PC-3 (cell line): ENCODE results near the gene RAB31. TPM values are rescaled to one million over a fixed set of nuclear protein-coding genes. Genes with fewer than 3 reads are reported as not detected.

Experiments
- ATAC-seq: fragments of 200-7000 bp; cut with Tn5 transposase; 2 replicates; pipeline ENCODE4 v1.9.1; 2020; ENCODE audit warnings: mild to moderate bottlenecking, moderate library complexity
- BruUV-seq: library from RNA; stranded (reverse); fragments of 400-500 nt; replicated peaks from 2 replicates; lab custom pipeline; 2021; lab: Mats Ljungman, UMichigan
- CTCF ChIA-PET: fragments of 300-600 bp; sonication (Branson Sonifier 250); formaldehyde crosslinking; loops from one replicate; lab custom pipeline; 2022; ENCODE audit warnings: antibody characterized with exemption; lab: Charles Lee
- POLR2A ChIA-PET: fragments of 300-600 bp; sonication (Branson Sonifier 250); formaldehyde crosslinking; loops from one replicate; lab custom pipeline; 2022; ENCODE audit warnings: antibody characterized with exemption; ENCODE audit not compliant: unreplicated experiment; lab: Charles Lee
- DNase-seq: peaks from one replicate; pipeline ENCODE4 v3.0.0-alpha.2; 2015
- H2AFZ ChIP-seq: fragments of 300-600 bp; sonication (generic); 2 replicates; pipeline ENCODE4 v1.6.0; 2016; ENCODE audit warnings: antibody characterized with exemption, low read length
- H3F3A ChIP-seq: fragments of 300-600 bp; sonication (generic); one replicate; pipeline ENCODE4 v1.6.0; 2017; ENCODE audit warnings: antibody characterized with exemption, low read length, control low read depth, mild to moderate bottlenecking; ENCODE audit not compliant: unreplicated experiment
- H3K27ac ChIP-seq: fragments of 300-600 bp; sonication (generic); 2 replicates; pipeline ENCODE4 v1.5.1; 2016; ENCODE audit warnings: mild to moderate bottlenecking, low read length
- H3K27me3 ChIP-seq: fragments of 300-600 bp; sonication (generic); 2 replicates; pipeline ENCODE4 v1.6.1; 2016; ENCODE audit warnings: low read length, mixed read lengths
- H3K36me3 ChIP-seq: fragments of 300-600 bp; sonication (generic); 2 replicates; pipeline ENCODE4 v1.6.1; 2016; ENCODE audit warnings: low read depth, mixed run types, low read length, mixed read lengths
- H3K4me1 ChIP-seq: fragments of 300-600 bp; sonication (generic); 2 replicates; pipeline ENCODE4 v1.5.1; 2016; ENCODE audit warnings: low read length; ENCODE audit not compliant: insufficient read depth
- H3K4me2 ChIP-seq: fragments of 300-600 bp; sonication (generic); 2 replicates; pipeline ENCODE4 v1.6.0; 2016; ENCODE audit warnings: low read length
- H3K4me3 ChIP-seq: fragments of 300-600 bp; sonication (generic); 2 replicates; pipeline ENCODE4 v1.5.1; 2016; ENCODE audit warnings: mild to moderate bottlenecking, low read length, mixed read lengths
- H3K79me2 ChIP-seq: fragments of 300-600 bp; sonication (generic); 2 replicates; pipeline ENCODE4 v1.6.1; 2017; ENCODE audit warnings: low read length, mixed read lengths
- H3K9ac ChIP-seq: fragments of 300-600 bp; sonication (generic); 2 replicates; pipeline ENCODE4 v1.6.0; 2016; ENCODE audit warnings: mild to moderate bottlenecking, low read length
- H3K9me2 ChIP-seq: fragments of 300-600 bp; sonication (generic); replicated peaks from 2 replicates; pipeline ENCODE4 v1.6.1; 2016; ENCODE audit warnings: mixed run types, low read length, mixed read lengths
- H3K9me3 ChIP-seq: fragments of 300-600 bp; sonication (generic); 2 replicates; pipeline ENCODE4 v1.6.1; 2016; ENCODE audit warnings: low read length, mixed read lengths
- H4K20me1 ChIP-seq: fragments of 300-600 bp; sonication (generic); 2 replicates; pipeline ENCODE4 v1.6.1; 2016; ENCODE audit warnings: low read length, mixed read lengths
- EZH2 ChIP-seq: fragments of 300-600 bp; sonication (generic); IDR thresholded peaks from one replicate; pipeline ENCODE4 v1.6.1; 2017; ENCODE audit warnings: antibody characterized with exemption, mild to moderate bottlenecking, low read length; ENCODE audit not compliant: unreplicated experiment
- EZH2phosphoT487 ChIP-seq: fragments of 300-600 bp; sonication (generic); IDR thresholded peaks from 2 replicates; pipeline ENCODE4 v1.6.1; 2018; ENCODE audit warnings: mild to moderate bottlenecking, antibody characterized with exemption, low read length, borderline replicate concordance
- intact Hi-C: fragments of 100-400 bp; cut with micrococcal nuclease; formaldehyde crosslinking; loops from 2 replicates; pipeline ENCODE4 v1.9.0; 2023
- total RNA-seq: library from RNA; depleted of rRNA; stranded (reverse); fragments of >200 nt; gene quantifications from 2 replicates; pipeline ENCODE4 v1.2.3, GENCODE V29; 2014
- TF ChIP-seq, protein P1 (sequence below): fragments of 300-600 bp; sonication (generic); conservative IDR thresholded peaks from 2 replicates; pipeline ENCODE4 v1.5.1; 2017; ENCODE audit warnings: antibody characterized with exemption, low read depth, mild to moderate bottlenecking, low read length

Gene RAB31
- total RNA-seq, 1 experiment from 2014 or later: 3.8 TPM

- H3K4me2 ChIP-seq: no peak overlapping the region
- no TSS peak for BruUV-seq
- H4K20me1 ChIP-seq: no peaks in the 10 kb centered on the region
- intact Hi-C loops: no loop called here
- H2AFZ ChIP-seq: no peak overlapping the region
- no peaks in the 10 kb centered on the region for H3K27me3 ChIP-seq
- POLR2A ChIA-PET: no interaction called here
- no peaks in the 10 kb centered on the region for H3K79me2 ChIP-seq
- CTCF ChIA-PET: no interaction called here
- H3K36me3 ChIP-seq: no peaks in the 10 kb centered on the region
- no peak overlapping the region for H3K4me3 ChIP-seq
- H3K9me2 ChIP-seq: no peaks in the 10 kb centered on the region
- H3F3A ChIP-seq: no peaks in the 10 kb centered on the region
- no peak overlapping the region for H3K9ac ChIP-seq
- no peaks in the 10 kb centered on the region for H3K9me3 ChIP-seq
- TF ChIP-seq EZH2 (no peak), EZH2phosphoT487 (no peak)
- TF ChIP-seq, protein P1, sequence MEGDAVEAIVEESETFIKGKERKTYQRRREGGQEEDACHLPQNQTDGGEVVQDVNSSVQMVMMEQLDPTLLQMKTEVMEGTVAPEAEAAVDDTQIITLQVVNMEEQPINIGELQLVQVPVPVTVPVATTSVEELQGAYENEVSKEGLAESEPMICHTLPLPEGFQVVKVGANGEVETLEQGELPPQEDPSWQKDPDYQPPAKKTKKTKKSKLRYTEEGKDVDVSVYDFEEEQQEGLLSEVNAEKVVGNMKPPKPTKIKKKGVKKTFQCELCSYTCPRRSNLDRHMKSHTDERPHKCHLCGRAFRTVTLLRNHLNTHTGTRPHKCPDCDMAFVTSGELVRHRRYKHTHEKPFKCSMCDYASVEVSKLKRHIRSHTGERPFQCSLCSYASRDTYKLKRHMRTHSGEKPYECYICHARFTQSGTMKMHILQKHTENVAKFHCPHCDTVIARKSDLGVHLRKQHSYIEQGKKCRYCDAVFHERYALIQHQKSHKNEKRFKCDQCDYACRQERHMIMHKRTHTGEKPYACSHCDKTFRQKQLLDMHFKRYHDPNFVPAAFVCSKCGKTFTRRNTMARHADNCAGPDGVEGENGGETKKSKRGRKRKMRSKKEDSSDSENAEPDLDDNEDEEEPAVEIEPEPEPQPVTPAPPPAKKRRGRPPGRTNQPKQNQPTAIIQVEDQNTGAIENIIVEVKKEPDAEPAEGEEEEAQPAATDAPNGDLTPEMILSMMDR: no peak
- DNase-seq (no peak), ATAC-seq (no peak)
- H3K4me1 ChIP-seq: no peaks in the 10 kb centered on the region
- no peak overlapping the region for H3K27ac ChIP-seq
Measured at GRCh38 chr18:9839853-9840252, 131.8 kb downstream of the RAB31 start.

DNA sequence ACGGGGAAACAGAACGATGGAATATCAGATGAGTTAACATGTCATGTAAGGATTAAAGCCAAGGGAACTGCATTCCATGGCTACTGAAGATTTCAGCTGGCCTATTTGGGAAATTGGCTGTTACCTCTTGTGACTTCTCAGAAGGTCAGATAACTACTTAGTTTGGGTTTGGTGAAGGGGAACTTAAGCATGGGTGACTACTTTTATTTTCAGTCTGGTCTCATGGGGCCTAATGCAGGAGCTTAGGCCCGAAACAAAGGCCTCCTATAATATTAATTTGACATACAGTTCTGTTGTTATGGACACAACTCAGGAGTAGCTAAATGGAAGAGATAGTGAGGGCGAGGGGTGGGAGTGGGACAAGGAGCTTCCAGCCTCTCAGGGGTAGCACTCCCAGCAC is 133.7 kb downstream of the RAB31 start:
- DNase-seq (no peak), ATAC-seq (no peak)
- no peaks in the 10 kb centered on the region for H3K27me3 ChIP-seq
- no peaks in the 10 kb centered on the region for H3K9me3 ChIP-seq
- no peak overlapping the region for H3K4me3 ChIP-seq
- H3K9me2 ChIP-seq: no peaks in the 10 kb centered on the region
- H3K27ac ChIP-seq: no peak overlapping the region
- H3K4me2 ChIP-seq: no peak overlapping the region
- intact Hi-C loops: no loop called here
- H3K9ac ChIP-seq: no peak overlapping the region
- ChIA-PET CTCF (no interaction called here), POLR2A (no interaction called here)
- no peaks in the 10 kb centered on the region for H3K4me1 ChIP-seq
- no peaks in the 10 kb centered on the region for H3K79me2 ChIP-seq
- H3F3A ChIP-seq: no peaks in the 10 kb centered on the region
- no peak overlapping the region for H2AFZ ChIP-seq
- no peaks in the 10 kb centered on the region for H3K36me3 ChIP-seq
- no peak for TF ChIP-seq EZH2phosphoT487
- TF ChIP-seq EZH2: no peak
- TF ChIP-seq, protein P1: no peak
- BruUV-seq: no TSS peak
- H4K20me1 ChIP-seq: no peaks in the 10 kb centered on the region

GRCh38 chr18:9842448-9842847 is 134.3 kb downstream of the RAB31 start:
- Histone ChIP-seq H3F3A (no peaks in the 10 kb centered on the region), H3K79me2 (no peaks in the 10 kb centered on the region), H3K36me3 (no peaks in the 10 kb centered on the region), H4K20me1 (no peaks in the 10 kb centered on the region), H3K9me2 (no peaks in the 10 kb centered on the region), H3K27ac (no peak overlapping the region), H3K27me3 (no peaks in the 10 kb centered on the region), H3K4me1 (no peaks in the 10 kb centered on the region), H3K4me2 (no peak overlapping the region), H3K9me3 (no peaks in the 10 kb centered on the region), H3K9ac (no peak overlapping the region), H2AFZ (no peak overlapping the region), H3K4me3 (no peak overlapping the region)
- ATAC-seq (no peak), DNase-seq (no peak)
- TF ChIP-seq EZH2 (no peak), EZH2phosphoT487 (no peak)
- TF ChIP-seq, protein P1: no peak
- no TSS peak for BruUV-seq
- ChIA-PET POLR2A (no interaction called here), CTCF (no interaction called here)
- intact Hi-C loops: no loop called here
